IPS DF 6.9 (cell line): ENCODE data around the gene CELF2.

ENCODE experiments used
- DNase-seq: peaks from one replicate; pipeline ENCODE4 v3.0.0-alpha.2; 2013; ENCODE audit warnings: low read depth, low spot score
- H3K27ac ChIP-seq: one replicate; pipeline ENCODE4 v1.5.1; 2013; ENCODE audit warnings: low read length, control low read depth
- H3K27me3 ChIP-seq: 2 replicates; pipeline ENCODE4 v1.6.1; 2013; ENCODE audit warnings: mild to moderate bottlenecking, low read length; ENCODE audit not compliant: control insufficient read depth, insufficient read depth
- H3K36me3 ChIP-seq: 2 replicates; pipeline ENCODE4 v1.6.1; 2013; ENCODE audit warnings: low read length; ENCODE audit not compliant: control insufficient read depth, insufficient read depth
- H3K4me1 ChIP-seq: 2 replicates; pipeline ENCODE4 v1.6.1; 2013; ENCODE audit warnings: low read length; ENCODE audit not compliant: control insufficient read depth, insufficient read depth
- H3K4me3 ChIP-seq: 2 replicates; pipeline ENCODE4 v1.5.1; 2013; ENCODE audit warnings: mild to moderate bottlenecking, low read length
- H3K9me3 ChIP-seq: 2 replicates; pipeline ENCODE4 v1.6.1; 2013; ENCODE audit warnings: low read length, inconsistent platforms; ENCODE audit not compliant: control insufficient read depth, insufficient read depth
- whole genome bisulfite sequencing: extraction: QIAGEN DNeasy Blood & Tissue Kit; methylation state at CpG from one replicate; pipeline ENCODE4 v1.1.7; 2013; ENCODE audit warnings: mixed read lengths, missing lambda C conversion rate; ENCODE audit not compliant: insufficient read length, insufficient coverage; 5-methylcytosine and 5-hydroxymethylcytosine counted together

CELF2 gene

DNA sequence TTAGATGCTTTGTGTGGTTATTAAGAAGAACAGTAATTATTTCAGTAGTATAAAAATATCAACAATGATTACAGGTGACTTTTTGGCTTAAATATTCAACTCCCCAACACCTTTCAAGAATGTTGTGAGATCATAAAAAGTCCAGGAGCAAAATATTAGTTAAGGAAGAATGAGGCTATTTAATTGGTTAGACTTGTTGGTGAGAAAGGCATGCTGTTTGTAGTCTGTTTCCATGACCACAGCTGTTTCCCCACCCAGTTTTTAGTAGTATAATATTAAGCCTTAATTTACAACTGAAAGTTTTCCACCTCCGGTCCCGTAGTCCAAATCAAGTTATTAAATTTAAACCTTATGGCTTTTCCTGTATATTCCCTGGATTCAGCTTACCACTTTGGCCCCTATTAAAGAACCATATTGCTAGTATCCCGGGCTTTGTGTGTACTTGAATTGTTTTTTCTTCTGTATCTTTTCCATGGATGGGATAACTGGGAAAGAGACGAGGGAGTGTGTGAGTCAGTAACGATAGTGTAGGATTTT, 133.3 kb downstream of the CELF2 start:
- H3K4me3 ChIP-seq, result no peak overlapping the region
- peaks cover 8% of the 10 kb centered on the region; the same call in 1 of the 2 replicates for H3K4me1 ChIP-seq
- no peaks in the 10 kb centered on the region for H3K27me3 ChIP-seq
- H3K9me3 ChIP-seq, result no peaks in the 10 kb centered on the region
- H3K36me3 ChIP-seq, result no peaks in the 10 kb centered on the region
- H3K27ac ChIP-seq, result no peak overlapping the region
- no CpG with 5 or more reads among the region's 5 CpGs for WGBS
- no peak for DNase-seq

DNA sequence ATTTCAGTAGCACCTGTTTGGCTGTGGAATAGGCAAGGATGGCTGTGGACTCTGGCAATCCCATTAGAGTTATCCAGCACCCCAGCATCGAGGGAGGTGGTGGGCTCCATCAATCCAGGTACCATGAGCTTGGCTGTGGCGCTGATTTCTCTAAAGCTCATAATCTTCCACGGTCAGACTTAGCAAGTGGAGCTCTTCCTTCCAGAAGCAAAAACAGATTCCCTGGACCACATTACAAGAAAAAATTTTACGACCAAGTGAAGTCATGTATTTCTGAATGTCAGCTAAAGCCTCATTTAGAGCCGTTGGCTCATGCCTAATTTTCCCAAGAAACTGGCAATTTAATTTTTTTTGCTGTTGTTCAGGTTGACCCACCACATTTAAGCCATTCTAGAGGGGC, 135.1 kb downstream of the CELF2 start:
- H3K4me1 ChIP-seq, result peaks cover 8% of the 10 kb centered on the region; the same call in 1 of the 2 replicates
- no peaks in the 10 kb centered on the region for H3K9me3 ChIP-seq
- no peak overlapping the region for H3K4me3 ChIP-seq
- H3K27ac ChIP-seq, result no peak overlapping the region
- no CpG with 5 or more reads among the region's 5 CpGs for WGBS
- no peaks in the 10 kb centered on the region for H3K36me3 ChIP-seq
- H3K27me3 ChIP-seq, result no peaks in the 10 kb centered on the region
- no peak for DNase-seq

DNA sequence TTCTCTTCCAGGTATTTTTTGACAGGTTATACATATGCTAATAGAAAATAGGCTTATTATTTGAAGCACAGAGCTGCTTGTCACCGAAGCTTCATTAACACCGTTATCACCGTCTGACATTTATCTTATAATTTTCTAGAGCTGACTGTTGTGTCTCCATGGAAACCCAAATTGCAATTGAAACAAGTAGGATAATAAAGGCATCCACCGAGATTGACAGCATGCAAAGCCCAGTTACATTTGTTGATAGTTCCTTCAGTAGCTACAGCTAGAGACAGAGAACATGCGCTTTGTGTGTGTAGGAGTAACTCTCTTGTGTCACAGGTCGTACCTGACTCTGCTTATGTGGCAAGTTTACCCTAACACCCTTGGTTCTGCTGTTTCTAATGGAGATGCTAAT, 135.6 kb downstream of the CELF2 start:
- WGBS, result no CpG with 5 or more reads among the region's 6 CpGs
- Histone ChIP-seq H3K36me3 (no peaks in the 10 kb centered on the region), H3K27ac (no peak overlapping the region), H3K27me3 (no peaks in the 10 kb centered on the region), H3K9me3 (no peaks in the 10 kb centered on the region), H3K4me3 (no peak overlapping the region), H3K4me1 (peaks cover 6% of the 10 kb centered on the region; the same call in 1 of the 2 replicates)
- DNase-seq, result no peak

DNA sequence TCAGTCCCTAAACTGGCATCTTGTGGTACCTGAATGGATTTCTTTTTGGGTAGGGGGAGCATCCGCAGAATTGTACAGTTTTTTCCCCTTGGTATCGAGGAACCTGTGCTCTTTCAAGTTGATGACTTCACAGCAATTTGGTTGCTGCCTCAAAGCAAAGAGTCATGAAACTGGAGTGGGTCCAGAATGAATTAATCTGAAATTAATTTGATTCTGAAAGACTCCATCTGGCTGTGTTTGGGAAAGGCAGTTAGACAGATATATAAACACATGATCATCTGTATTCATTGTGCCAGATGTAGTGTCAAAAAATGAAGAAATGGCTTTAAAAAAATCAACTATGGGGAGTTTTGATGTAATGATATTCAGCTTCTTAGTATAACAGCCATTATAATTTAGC, 136.1 kb downstream of the CELF2 start:
- no peaks in the 10 kb centered on the region for H3K27me3 ChIP-seq
- WGBS, result no CpG with 5 or more reads among the region's 2 CpGs
- H3K36me3 ChIP-seq, result no peaks in the 10 kb centered on the region
- peaks cover 6% of the 10 kb centered on the region; the same call in 1 of the 2 replicates for H3K4me1 ChIP-seq
- no peak overlapping the region for H3K4me3 ChIP-seq
- H3K27ac ChIP-seq, result no peak overlapping the region
- H3K9me3 ChIP-seq, result no peaks in the 10 kb centered on the region
- no peak for DNase-seq

GRCh38 chr10:11154333-11154732, 136.7 kb downstream of the CELF2 start:
- Histone ChIP-seq H3K27me3 (no peaks in the 10 kb centered on the region), H3K9me3 (no peaks in the 10 kb centered on the region), H3K36me3 (no peaks in the 10 kb centered on the region), H3K27ac (no peak overlapping the region), H3K4me3 (no peak overlapping the region), H3K4me1 (peaks cover 6% of the 10 kb centered on the region; the same call in 1 of the 2 replicates)
- no peak for DNase-seq
- no CpG with 5 or more reads among the region's 4 CpGs for WGBS

- Histone ChIP-seq H3K9me3 (no peaks in the 10 kb centered on the region), H3K27me3 (no peaks in the 10 kb centered on the region), H3K4me1 (peaks cover 6% of the 10 kb centered on the region; the same call in 1 of the 2 replicates), H3K4me3 (no peak overlapping the region), H3K27ac (no peak overlapping the region), H3K36me3 (no peaks in the 10 kb centered on the region)
- DNase-seq, result no peak
- no CpG with 5 or more reads among the region's 11 CpGs for WGBS
Measured at GRCh38 chr10:11154849-11155498, 137.3 kb downstream of the CELF2 start.

GRCh38 chr10:11156480-11156879, 138.8 kb downstream of the CELF2 start:
- Histone ChIP-seq H3K36me3 (no peaks in the 10 kb centered on the region), H3K27me3 (no peaks in the 10 kb centered on the region), H3K27ac (no peak overlapping the region), H3K4me3 (no peak overlapping the region), H3K9me3 (no peaks in the 10 kb centered on the region), H3K4me1 (peaks cover 6% of the 10 kb centered on the region; the same call in 1 of the 2 replicates)
- DNase-seq, result no peak
- no CpG with 5 or more reads among the region's 12 CpGs for WGBS

- Histone ChIP-seq H3K36me3 (no peaks in the 10 kb centered on the region), H3K4me1 (peaks cover 6% of the 10 kb centered on the region; the same call in 1 of the 2 replicates), H3K4me3 (no peak overlapping the region), H3K27me3 (no peaks in the 10 kb centered on the region), H3K9me3 (no peaks in the 10 kb centered on the region), H3K27ac (no peak overlapping the region)
- DNase-seq, result no peak
- no CpG with 5 or more reads among the region's 8 CpGs for WGBS
Measured at GRCh38 chr10:11157292-11158076, 139.8 kb downstream of the CELF2 start.

DNA sequence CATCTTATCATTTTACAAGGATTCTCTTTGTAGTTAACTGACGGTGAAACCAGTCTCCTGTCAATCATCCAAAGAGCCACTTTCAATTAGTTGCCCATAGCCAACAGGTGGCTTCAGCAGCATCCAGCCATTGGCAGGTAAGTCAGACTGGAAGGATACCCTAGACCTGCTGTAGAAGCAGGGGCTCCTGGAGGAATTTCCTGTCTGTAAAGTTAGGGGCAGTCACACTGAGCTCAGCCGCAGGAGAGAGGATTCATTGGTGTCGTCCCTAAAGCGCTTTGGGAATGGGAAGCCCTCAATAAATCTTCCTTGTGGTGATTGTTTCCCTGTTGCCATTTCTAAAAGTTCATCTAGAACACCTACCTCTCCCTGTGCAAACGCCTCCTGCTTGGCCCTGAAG, 140.4 kb downstream of the CELF2 start:
- no peak overlapping the region for H3K4me3 ChIP-seq
- no peaks in the 10 kb centered on the region for H3K9me3 ChIP-seq
- H3K36me3 ChIP-seq, result no peaks in the 10 kb centered on the region
- DNase-seq, result no peak
- no peak overlapping the region for H3K27ac ChIP-seq
- peaks cover 6% of the 10 kb centered on the region; the same call in 1 of the 2 replicates for H3K4me1 ChIP-seq
- no peaks in the 10 kb centered on the region for H3K27me3 ChIP-seq
- WGBS, result no CpG with 5 or more reads among the region's 5 CpGs

GRCh38 chr10:11159543-11160215, 142.0 kb downstream of the CELF2 start:
- H3K9me3 ChIP-seq, result no peaks in the 10 kb centered on the region
- no CpG with 5 or more reads among the region's 8 CpGs for WGBS
- no peak for DNase-seq
- H3K27me3 ChIP-seq, result no peaks in the 10 kb centered on the region
- no peak overlapping the region for H3K27ac ChIP-seq
- H3K4me1 ChIP-seq, result peaks cover 4% of the 10 kb centered on the region; the same call in 1 of the 2 replicates
- H3K4me3 ChIP-seq, result no peak overlapping the region
- no peaks in the 10 kb centered on the region for H3K36me3 ChIP-seq
